ENCODE data around the gene FMNL3.

The FMNL3 gene

GRCh38 chr12:49636979-49637755 lies 70.0 kb downstream of the FMNL3 start:
- peak overlapping the region; percentile 26 for H3K27ac ChIP-seq
- no peak for DNase-seq (ENCODE audit: low spot score)
- TF ChIP-seq CTCF (conservative IDR thresholded peaks at IDR 0.05; ENCODE audit: low read depth) = peak; percentile 43
- ChIA-PET POLR2A (ENCODE audit: low non-redundant PET) (no interaction called here), CTCF (interaction anchor here (0.6 to 1.7 kb wide), 5 partner anchors 14 to 402 kb away, joined by 3 to 5 read pairs (median 5); partner anchors contain the start of genes FMNL3 and PRPF40B)

GRCh38 chr12:49636574-49636973 lies 70.6 kb downstream of the FMNL3 start:
- DNase-seq (ENCODE audit: low spot score) = no peak
- CTCF ChIA-PET = interaction anchor here (0.6 to 1.7 kb wide), 5 partner anchors 13 to 401 kb away, joined by 3 to 5 read pairs (median 3); partner anchors contain the start of gene PRPF40B
- H3K27ac ChIP-seq = peak overlapping the region; percentile 26
- POLR2A ChIA-PET (ENCODE audit: low non-redundant PET) = no interaction called here
- TF ChIP-seq CTCF (conservative IDR thresholded peaks at IDR 0.05; ENCODE audit: low read depth) = no peak

GRCh38 chr12:49635656-49636055 lies 71.5 kb downstream of the FMNL3 start:
- POLR2A ChIA-PET (ENCODE audit: low non-redundant PET) = no interaction called here
- H3K27ac ChIP-seq = no peak overlapping the region
- CTCF ChIA-PET = interaction anchor here (0.6 to 1.7 kb wide), 3 partner anchors 12 to 143 kb away, joined by 3 to 5 read pairs (median 3); partner anchors contain the start of gene PRPF40B

GRCh38 chr12:49635036-49635435 lies 72.2 kb downstream of the FMNL3 start:
- CTCF ChIA-PET = interaction anchor here (0.6 to 1.2 kb wide), 2 partner anchors 45 to 144 kb away, joined by 3 read pairs; no protein-coding TSS in a partner anchor

More at GRCh38 chr12:49635656-49636055, 71.5 kb downstream of the FMNL3 start:
- DNase-seq (ENCODE audit: low spot score) = no peak
- TF ChIP-seq CTCF (conservative IDR thresholded peaks at IDR 0.05; ENCODE audit: low read depth) = no peak

GRCh38 chr12:49633703-49634345 lies 73.4 kb downstream of the FMNL3 start:
- POLR2A ChIA-PET (ENCODE audit: low non-redundant PET) = no interaction called here
- peak overlapping the region; percentile 15; the same call in 1 of the 2 replicates for H3K27ac ChIP-seq
- no peak for DNase-seq (ENCODE audit: low spot score)
- CTCF ChIA-PET = interaction anchor here (0.6 kb wide), 1 partner anchor 26 kb away, joined by 7 read pairs; no protein-coding TSS in a partner anchor
- no peak for TF ChIP-seq CTCF (conservative IDR thresholded peaks at IDR 0.05; ENCODE audit: low read depth)

More at GRCh38 chr12:49635036-49635435, 72.2 kb downstream of the FMNL3 start:
- POLR2A ChIA-PET (ENCODE audit: low non-redundant PET) = no interaction called here
- H3K27ac ChIP-seq = peak overlapping the region; percentile 2; the same call in 1 of the 2 replicates
- DNase-seq (ENCODE audit: low spot score) = no peak
- no peak for TF ChIP-seq CTCF (conservative IDR thresholded peaks at IDR 0.05; ENCODE audit: low read depth)

GRCh38 chr12:49632986-49633702 lies 74.1 kb downstream of the FMNL3 start:
- CTCF ChIA-PET = no interaction called here
- no peak for DNase-seq (ENCODE audit: low spot score)
- H3K27ac ChIP-seq = peak overlapping the region; percentile 15; the same call in 1 of the 2 replicates
- TF ChIP-seq CTCF (conservative IDR thresholded peaks at IDR 0.05; ENCODE audit: low read depth) = no peak
- POLR2A ChIA-PET (ENCODE audit: low non-redundant PET) = no interaction called here

Measured in RWPE1 (cell line).